G401 (cell line): ENCODE data around the gene RPSA. TPM values are rescaled to one million over a fixed set of nuclear protein-coding genes. Genes with fewer than 3 reads are reported as not detected.
"Not testable (repeated sequence)": the region's sequence is repeated elsewhere in the genome, so short reads cannot be mapped to it uniquely, and the experiment has no call there.

Experiments used
- DNase-seq: peaks from one replicate; pipeline ENCODE4 v3.0.0-alpha.2; 2015; ENCODE audit warnings: low spot score
- in situ Hi-C: cut with HindIII; loops from 2 replicates; pipeline ENCODE4 v1.10.0; 2016; ENCODE audit warnings: low sequenced_read_pairs, mixed read lengths
- total RNA-seq: library from RNA; depleted of rRNA; stranded (reverse); fragments of >200 nt; shearing (Covaris generic); gene quantifications from 2 replicates; pipeline ENCODE4 v1.2.3, GENCODE V29; 2014; rRNA removed

The RPSA gene
- total RNA-seq, 1 experiment from 2014 or later, result 2,014 TPM

DNA sequence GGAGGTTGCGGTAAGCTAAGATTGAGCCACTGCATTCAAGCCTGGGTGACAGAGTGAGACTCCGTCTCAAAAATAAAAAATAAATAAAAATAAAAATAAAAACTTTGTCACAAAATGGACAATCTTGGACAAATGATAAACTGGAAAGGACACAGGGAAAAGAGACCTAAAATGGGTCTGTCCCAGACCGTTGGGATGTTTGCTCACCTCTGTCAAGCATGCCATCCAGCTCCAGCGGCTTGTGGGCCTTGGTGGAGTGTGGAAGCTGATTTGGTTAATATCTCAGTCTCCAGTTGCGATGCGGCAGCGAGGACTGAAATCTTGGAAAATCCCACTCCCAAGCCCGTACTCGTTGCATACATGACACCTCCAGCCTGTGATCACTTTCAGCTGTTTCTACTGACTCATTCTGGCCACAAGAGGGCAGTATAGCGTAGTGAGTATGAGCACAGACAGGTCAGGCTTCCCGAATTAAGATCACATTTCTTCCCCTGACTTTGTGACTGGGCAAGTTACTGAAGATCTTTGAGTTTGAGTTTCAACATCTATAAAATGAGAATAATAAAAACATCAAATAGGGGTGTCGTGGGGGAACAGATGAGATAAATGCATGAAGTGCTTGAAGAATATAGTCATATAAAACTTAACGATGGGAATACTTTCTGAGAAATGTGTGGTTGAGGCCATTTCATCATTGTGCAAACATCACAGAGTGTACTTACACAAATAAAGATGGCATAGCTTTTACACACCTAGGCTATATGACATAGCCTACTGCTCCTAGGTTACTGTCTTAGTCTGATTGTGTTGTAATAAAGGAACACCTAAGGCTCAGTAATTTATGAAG, 41.3 kb downstream of the RPSA start:
- DNase-seq, result peak; percentile 85
- in situ Hi-C loops, result no loop called here

DNA sequence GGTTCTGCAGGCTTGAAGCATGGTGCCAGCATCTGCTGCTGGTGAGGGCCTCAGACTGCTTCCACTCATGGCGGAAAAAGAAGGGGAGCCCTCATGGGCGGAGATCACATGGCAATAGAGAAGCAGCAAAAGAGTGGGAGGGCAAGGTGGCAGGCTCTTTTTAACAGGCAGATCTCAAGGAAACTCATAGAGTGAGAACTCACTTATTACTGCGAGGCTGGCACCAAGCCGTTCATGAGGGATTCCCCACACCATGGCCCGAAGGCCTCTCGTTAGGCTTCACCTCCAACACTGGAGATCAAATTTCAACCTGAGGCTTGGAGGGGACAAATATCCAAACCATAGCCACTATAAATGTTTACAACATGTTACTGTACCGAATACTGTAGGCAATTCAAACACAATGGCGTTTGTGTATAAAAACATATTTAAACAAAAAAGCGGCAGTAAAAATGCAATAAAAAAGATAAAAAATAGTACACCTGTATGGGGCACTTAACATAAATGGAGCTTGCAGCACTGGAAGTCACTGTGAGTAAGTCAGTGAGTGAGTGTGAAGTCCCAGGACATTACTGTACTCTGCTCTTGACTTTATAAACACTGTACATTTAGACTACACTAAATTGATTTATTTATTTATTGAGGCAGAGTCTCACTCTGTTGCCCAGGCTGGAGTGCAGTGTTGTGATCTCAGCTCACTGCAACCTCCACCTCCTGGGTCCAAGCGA, 42.1 kb downstream of the RPSA start:
- no peak for DNase-seq
- in situ Hi-C loops, result no loop called here

DNA sequence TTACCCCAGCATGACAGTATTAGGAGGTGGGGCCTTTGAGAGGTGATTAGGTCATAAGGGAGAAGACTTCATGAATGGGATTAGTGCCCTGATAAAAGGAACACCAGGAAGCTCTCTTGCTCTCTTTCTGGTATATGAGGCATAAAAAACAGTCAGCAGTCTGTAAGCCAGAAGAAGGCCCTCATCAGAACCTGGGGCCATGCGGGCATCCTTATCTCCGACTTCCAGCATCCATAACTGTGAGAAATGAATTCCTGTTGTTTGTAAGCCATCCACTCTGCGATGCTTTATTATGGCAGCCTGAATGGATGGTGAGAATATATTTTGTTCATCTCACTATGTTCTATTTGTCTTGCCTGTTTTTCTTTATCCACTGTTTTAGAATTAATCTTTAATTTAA, 43.3 kb downstream of the RPSA start:
- no peak for DNase-seq
- in situ Hi-C loops, result no loop called here

DNA sequence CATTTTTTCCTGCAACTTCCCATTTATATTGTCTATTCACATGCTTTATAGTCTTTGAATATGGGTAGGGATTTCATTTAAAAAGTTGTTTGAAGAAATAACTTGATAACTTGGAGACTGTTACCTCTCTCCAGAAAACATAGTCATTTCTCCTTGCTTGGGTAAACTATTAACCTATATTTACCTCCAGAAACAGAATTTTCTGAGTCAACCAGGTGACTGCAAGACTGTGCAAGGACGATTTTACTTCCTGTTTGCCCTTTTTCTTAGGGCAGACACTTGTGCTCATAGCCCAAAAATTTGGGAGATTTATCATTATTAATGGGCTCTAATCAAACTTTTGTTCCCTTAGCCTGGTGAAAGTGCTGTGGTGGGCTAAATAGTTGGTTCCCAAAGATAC, 46.6 kb downstream of the RPSA start:
- in situ Hi-C loops, result no loop called here
- DNase-seq, result no peak

DNA sequence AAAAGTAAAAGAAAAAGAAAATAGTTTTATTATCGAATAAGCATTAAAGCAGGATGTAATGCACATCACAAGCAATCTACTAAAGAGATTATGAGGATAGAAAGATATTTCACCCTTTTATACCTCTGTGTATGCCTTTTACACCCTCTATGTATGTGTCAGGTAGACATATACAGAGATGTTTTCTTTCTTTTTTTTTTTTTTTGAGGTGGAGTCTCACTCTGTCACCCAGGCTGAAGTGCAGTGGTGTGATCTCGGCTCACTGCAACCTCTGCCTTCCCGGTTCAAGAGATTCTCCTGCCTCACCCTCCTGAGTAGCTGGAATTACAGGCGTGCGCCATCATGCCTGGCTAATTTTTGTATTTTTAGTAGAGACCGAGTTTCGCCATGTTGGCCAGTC, 47.4 kb downstream of the RPSA start:
- in situ Hi-C loops, DNase-seq: not testable (repeated sequence)

DNA sequence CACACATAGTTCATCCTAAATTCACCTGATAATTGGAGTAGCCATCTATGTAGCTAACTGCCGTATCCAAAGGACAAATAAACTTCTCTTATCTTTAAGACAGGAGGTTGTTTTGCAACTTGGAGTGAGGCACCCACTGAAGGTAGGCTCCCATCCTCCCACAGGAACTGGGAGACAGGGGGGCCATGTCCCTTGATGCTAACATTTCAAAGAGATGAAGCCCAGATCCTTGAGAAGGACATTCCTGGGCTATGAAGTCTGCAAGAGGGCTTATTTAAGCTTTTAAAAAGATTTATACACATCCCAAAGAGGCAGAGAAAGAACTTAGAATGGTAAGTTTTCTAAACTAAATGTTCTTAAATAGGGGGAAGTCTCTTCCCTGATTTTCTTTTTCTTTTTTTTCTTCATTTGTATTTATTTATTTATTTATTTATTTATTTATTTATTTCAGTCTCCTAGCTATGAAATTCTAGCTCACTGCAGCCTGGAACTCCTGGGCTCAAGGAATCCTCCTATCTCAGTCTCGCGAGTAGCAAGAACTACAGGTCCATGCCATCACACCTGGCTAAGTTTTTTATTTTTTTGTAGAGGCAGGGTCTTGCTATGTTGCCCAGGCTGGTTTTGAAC, 48.2 kb downstream of the RPSA start:
- in situ Hi-C loops, result no loop called here
- DNase-seq, result no peak

DNA sequence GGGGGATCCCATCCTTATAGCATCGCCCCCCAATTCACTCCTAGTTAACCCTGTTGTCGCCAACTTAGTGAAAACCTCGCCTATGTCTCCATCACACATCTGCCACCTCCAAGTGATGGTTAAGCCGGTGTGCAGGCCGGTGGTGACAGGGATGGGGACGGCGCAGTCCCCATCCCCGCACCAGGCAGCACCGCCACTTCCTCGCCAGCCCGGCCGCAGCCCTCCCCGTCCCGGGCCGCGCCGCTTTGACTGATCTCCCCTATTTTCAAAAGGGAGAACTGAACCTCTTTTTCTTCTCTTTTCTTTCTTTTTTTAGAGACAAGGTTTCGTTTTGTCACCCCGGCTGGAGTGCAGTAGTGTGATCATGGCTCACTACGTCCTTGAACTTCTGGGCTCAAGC, 49.6 kb downstream of the RPSA start:
- in situ Hi-C loops, result no loop called here
- DNase-seq, result no peak

DNA sequence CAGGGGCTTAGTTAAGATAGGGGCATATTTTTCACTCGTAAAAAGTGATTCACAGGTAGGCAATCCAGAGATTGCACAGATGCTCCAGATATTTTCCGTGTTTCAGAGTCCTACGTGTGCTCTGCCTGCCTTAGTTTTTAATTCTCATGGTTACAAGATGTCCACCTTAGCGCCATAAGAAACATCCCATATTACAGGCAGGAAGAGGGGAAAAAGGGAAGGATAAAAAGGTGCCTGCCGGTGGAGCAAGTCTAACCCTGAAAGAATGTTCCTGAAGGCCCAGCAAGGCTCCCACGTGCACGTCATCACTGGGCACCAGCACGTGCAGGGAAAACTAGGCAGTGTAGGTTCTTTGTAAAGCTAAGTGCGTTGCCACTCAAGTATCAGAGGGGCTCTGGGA, 50.8 kb downstream of the RPSA start:
- in situ Hi-C loops, result no loop called here
- DNase-seq, result no peak

DNA sequence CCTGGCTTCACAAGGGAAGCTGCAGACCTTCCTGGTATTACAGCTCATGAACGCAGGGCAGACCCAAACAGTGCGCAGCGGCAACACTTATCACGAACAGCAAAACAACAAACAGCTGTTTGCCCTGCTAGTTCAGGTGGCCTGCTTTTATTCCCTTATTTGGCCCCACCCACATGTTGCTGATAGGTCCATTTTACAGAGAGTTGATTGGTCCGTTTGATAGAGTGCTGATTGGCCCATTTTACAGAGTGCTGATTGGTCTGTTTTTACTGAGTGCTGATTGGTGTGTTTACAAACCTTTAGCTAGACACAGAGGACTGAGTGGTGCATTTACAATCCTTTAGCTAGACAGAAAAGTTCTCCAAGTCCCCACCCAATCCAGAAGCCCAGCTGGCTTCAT, 52.1 kb downstream of the RPSA start:
- in situ Hi-C loops, DNase-seq: not testable (repeated sequence)

DNA sequence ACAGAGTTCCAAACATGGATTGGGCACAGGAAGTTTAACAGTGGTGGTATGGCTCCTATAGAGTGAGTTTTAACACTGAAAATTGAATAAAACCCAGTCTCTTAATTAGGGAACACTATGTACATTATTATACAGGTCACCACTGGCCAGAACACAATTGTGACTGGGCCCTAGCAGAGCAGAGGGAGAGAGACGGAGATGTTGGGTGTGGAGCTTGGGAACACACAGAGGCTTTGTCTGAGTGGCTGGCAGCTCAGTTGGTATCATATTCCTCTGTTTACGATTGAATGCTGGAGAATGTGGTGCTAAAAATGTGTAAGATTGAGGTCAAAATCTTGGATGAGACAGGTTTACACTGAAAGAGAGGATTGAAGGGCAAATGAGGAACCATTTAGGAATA, 54.2 kb downstream of the RPSA start:
- in situ Hi-C loops, result no loop called here
- no peak for DNase-seq

Other genes starting within 250 kb of the RPSA start
- not detected in 2 replicates for gene XIRP1, start 214.1 kb upstream of the RPSA start, total RNA-seq
- gene CX3CR1, start 126.7 kb upstream of the RPSA start, total RNA-seq, result not detected in 2 replicates
- gene CCR8, start 77.0 kb upstream of the RPSA start, total RNA-seq, result not detected in 2 replicates
- 38.0 and 41.6 TPM in 2 replicates for gene SLC25A38, start 23.4 kb upstream of the RPSA start, total RNA-seq
- not detected in 2 replicates for gene MOBP, start 61.0 kb downstream of the RPSA start, total RNA-seq